ENCODE measurements around the gene FAM135A. TPM values are rescaled to one million over a fixed set of nuclear protein-coding genes. Genes with fewer than 3 reads are reported as not detected.

Gene FAM135A
- total and polyA plus RNA-seq, 2 experiments from 2014 or later = 35.2 to 68.7 TPM

- TF ChIP-seq, protein P1, sequence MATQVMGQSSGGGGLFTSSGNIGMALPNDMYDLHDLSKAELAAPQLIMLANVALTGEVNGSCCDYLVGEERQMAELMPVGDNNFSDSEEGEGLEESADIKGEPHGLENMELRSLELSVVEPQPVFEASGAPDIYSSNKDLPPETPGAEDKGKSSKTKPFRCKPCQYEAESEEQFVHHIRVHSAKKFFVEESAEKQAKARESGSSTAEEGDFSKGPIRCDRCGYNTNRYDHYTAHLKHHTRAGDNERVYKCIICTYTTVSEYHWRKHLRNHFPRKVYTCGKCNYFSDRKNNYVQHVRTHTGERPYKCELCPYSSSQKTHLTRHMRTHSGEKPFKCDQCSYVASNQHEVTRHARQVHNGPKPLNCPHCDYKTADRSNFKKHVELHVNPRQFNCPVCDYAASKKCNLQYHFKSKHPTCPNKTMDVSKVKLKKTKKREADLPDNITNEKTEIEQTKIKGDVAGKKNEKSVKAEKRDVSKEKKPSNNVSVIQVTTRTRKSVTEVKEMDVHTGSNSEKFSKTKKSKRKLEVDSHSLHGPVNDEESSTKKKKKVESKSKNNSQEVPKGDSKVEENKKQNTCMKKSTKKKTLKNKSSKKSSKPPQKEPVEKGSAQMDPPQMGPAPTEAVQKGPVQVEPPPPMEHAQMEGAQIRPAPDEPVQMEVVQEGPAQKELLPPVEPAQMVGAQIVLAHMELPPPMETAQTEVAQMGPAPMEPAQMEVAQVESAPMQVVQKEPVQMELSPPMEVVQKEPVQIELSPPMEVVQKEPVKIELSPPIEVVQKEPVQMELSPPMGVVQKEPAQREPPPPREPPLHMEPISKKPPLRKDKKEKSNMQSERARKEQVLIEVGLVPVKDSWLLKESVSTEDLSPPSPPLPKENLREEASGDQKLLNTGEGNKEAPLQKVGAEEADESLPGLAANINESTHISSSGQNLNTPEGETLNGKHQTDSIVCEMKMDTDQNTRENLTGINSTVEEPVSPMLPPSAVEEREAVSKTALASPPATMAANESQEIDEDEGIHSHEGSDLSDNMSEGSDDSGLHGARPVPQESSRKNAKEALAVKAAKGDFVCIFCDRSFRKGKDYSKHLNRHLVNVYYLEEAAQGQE (IDR thresholded peaks at IDR 0.05; ENCODE audit: unreplicated experiment) = no peak
Observed at GRCh38 chr6:70380771-70381416, 32.4 kb upstream of the FAM135A start (continued).

GRCh38 chr6:70381417-70381782, 31.9 kb upstream of the FAM135A start:
- H3K4me3 ChIP-seq = no peak overlapping the region
- no peaks in the 10 kb centered on the region for H3K79me2 ChIP-seq (replicated peaks; ENCODE audit: insufficient read depth)
- H3K4me1 Mint-ChIP-seq = peaks cover 6% of the 10 kb centered on the region; the same call in 2 of the 3 replicates
- no peak overlapping the region for H2AFZ ChIP-seq
- H3K27ac ChIP-seq (ENCODE audit: low read depth) = no peak overlapping the region
- ATAC-seq = no peak
- no peaks in the 10 kb centered on the region for H3K27me3 ChIP-seq (ENCODE audit: insufficient read depth)
- no peaks in the 10 kb centered on the region for H3K9me3 Mint-ChIP-seq
- no peak overlapping the region for H3K27ac Mint-ChIP-seq
- no peak overlapping the region for H3K4me3 Mint-ChIP-seq
- peaks cover 5% of the 10 kb centered on the region; the same call in 1 of the 2 replicates for H3K9me2 ChIP-seq (ENCODE audit: insufficient read depth)
- no peaks in the 10 kb centered on the region for H3F3A ChIP-seq (replicated peaks; ENCODE audit: low read depth)
- no peaks in the 10 kb centered on the region for H4K20me1 ChIP-seq (replicated peaks; ENCODE audit: insufficient read depth)
- H3K36me3 Mint-ChIP-seq (ENCODE audit: low read depth) = no peaks in the 10 kb centered on the region
- H3K36me3 ChIP-seq (ENCODE audit: insufficient read depth) = no peaks in the 10 kb centered on the region
- no peak overlapping the region for H3K4me2 ChIP-seq
- no peaks in the 10 kb centered on the region for H3K4me1 ChIP-seq (ENCODE audit: insufficient read depth)
- H3K27me3 Mint-ChIP-seq (ENCODE audit: insufficient read depth, low read depth, poor library complexity) = no peaks in the 10 kb centered on the region
- DNase-seq (ENCODE audit: low spot score) = no peak
- TF ChIP-seq JUNB (IDR thresholded peaks at IDR 0.05; ENCODE audit: unreplicated experiment) (no peak), NANOG (IDR thresholded peaks at IDR 0.05; ENCODE audit: borderline replicate concordance) (no peak), ZNF114 (CRISPR knock-in tag; IDR thresholded peaks at IDR 0.05) (no peak), POLR2AphosphoS5 (IDR thresholded peaks at IDR 0.05; ENCODE audit: low read depth) (no peak), CREB1 (CRISPR knock-in tag; IDR thresholded peaks at IDR 0.05; ENCODE audit: low read depth) (no peak), EZH2 (IDR thresholded peaks at IDR 0.05; ENCODE audit: low read depth, unreplicated experiment) (no peak), STAT1 (IDR thresholded peaks at IDR 0.05; ENCODE audit: unreplicated experiment) (no peak), ETS1 (IDR thresholded peaks at IDR 0.05) (no peak)
- TF ChIP-seq, protein P1 (IDR thresholded peaks at IDR 0.05; ENCODE audit: unreplicated experiment) = no peak
- TF ChIP-seq, protein P2, sequence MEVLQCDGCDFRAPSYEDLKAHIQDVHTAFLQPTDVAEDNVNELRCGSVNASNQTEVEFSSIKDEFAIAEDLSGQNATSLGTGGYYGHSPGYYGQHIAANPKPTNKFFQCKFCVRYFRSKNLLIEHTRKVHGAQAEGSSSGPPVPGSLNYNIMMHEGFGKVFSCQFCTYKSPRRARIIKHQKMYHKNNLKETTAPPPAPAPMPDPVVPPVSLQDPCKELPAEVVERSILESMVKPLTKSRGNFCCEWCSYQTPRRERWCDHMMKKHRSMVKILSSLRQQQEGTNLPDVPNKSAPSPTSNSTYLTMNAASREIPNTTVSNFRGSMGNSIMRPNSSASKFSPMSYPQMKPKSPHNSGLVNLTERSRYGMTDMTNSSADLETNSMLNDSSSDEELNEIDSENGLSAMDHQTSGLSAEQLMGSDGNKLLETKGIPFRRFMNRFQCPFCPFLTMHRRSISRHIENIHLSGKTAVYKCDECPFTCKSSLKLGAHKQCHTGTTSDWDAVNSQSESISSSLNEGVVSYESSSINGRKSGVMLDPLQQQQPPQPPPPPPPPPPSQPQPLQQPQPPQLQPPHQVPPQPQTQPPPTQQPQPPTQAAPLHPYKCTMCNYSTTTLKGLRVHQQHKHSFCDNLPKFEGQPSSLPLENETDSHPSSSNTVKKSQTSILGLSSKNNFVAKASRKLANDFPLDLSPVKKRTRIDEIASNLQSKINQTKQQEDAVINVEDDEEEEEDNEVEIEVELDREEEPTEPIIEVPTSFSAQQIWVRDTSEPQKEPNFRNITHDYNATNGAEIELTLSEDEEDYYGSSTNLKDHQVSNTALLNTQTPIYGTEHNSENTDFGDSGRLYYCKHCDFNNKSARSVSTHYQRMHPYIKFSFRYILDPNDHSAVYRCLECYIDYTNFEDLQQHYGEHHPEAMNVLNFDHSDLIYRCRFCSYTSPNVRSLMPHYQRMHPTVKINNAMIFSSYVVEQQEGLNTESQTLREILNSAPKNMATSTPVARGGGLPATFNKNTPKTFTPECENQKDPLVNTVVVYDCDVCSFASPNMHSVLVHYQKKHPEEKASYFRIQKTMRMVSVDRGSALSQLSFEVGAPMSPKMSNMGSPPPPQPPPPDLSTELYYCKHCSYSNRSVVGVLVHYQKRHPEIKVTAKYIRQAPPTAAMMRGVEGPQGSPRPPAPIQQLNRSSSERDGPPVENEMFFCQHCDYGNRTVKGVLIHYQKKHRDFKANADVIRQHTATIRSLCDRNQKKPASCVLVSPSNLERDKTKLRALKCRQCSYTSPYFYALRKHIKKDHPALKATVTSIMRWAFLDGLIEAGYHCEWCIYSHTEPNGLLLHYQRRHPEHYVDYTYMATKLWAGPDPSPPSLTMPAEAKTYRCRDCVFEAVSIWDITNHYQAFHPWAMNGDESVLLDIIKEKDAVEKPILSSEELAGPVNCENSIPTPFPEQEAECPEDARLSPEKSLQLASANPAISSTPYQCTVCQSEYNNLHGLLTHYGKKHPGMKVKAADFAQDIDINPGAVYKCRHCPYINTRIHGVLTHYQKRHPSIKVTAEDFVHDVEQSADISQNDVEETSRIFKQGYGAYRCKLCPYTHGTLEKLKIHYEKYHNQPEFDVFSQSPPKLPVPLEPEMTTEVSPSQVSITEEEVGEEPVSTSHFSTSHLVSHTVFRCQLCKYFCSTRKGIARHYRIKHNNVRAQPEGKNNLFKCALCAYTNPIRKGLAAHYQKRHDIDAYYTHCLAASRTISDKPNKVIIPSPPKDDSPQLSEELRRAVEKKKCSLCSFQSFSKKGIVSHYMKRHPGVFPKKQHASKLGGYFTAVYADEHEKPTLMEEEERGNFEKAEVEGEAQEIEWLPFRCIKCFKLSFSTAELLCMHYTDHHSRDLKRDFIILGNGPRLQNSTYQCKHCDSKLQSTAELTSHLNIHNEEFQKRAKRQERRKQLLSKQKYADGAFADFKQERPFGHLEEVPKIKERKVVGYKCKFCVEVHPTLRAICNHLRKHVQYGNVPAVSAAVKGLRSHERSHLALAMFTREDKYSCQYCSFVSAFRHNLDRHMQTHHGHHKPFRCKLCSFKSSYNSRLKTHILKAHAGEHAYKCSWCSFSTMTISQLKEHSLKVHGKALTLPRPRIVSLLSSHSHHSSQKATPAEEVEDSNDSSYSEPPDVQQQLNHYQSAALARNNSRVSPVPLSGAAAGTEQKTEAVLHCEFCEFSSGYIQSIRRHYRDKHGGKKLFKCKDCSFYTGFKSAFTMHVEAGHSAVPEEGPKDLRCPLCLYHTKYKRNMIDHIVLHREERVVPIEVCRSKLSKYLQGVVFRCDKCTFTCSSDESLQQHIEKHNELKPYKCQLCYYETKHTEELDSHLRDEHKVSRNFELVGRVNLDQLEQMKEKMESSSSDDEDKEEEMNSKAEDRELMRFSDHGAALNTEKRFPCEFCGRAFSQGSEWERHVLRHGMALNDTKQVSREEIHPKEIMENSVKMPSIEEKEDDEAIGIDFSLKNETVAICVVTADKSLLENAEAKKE (CRISPR knock-in tag; IDR thresholded peaks at IDR 0.05) = no peak
